AG09319 (cell line): Measurements from ENCODE around the gene CIAO3.
"Not testable (repeated sequence)": the region's sequence is repeated elsewhere in the genome, so short reads cannot be mapped to it uniquely, and the experiment has no call there.

ENCODE experiments used
- DNase-seq: peaks from one replicate; pipeline ENCODE4 v3.0.0-alpha.2; 2010; ENCODE audit warnings: low read depth; ENCODE audit errors: extremely low read depth
- TF ChIP-seq, protein P1 (sequence below): IDR thresholded peaks from 2 replicates; pipeline ENCODE4 v1.5.1; 2011; ENCODE audit warnings: low read depth, mild to moderate bottlenecking, inconsistent platforms, low read length, moderate library complexity

The CIAO3 gene

DNA sequence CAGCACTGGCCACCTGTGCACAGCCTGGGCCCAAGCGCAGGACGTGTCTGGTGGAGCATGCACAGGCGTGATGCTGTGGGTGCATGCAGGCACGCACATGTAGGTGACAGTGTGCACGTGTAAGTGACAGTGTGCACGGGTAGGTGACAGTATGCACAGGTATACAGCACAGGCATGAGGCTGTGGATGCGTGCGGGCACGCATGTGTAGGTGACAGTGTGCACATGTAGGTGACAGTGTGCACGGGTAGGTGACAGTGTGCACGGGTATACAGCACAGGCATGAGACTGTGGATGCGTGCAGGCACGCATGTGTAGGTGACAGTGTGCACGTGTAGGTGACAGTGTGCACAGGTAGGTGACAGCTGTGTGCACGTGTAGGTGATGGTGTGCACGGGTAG, 39.5 kb upstream of the CIAO3 start:
- TF ChIP-seq, protein P1, sequence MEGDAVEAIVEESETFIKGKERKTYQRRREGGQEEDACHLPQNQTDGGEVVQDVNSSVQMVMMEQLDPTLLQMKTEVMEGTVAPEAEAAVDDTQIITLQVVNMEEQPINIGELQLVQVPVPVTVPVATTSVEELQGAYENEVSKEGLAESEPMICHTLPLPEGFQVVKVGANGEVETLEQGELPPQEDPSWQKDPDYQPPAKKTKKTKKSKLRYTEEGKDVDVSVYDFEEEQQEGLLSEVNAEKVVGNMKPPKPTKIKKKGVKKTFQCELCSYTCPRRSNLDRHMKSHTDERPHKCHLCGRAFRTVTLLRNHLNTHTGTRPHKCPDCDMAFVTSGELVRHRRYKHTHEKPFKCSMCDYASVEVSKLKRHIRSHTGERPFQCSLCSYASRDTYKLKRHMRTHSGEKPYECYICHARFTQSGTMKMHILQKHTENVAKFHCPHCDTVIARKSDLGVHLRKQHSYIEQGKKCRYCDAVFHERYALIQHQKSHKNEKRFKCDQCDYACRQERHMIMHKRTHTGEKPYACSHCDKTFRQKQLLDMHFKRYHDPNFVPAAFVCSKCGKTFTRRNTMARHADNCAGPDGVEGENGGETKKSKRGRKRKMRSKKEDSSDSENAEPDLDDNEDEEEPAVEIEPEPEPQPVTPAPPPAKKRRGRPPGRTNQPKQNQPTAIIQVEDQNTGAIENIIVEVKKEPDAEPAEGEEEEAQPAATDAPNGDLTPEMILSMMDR = no peak
- DNase-seq = no peak

DNA sequence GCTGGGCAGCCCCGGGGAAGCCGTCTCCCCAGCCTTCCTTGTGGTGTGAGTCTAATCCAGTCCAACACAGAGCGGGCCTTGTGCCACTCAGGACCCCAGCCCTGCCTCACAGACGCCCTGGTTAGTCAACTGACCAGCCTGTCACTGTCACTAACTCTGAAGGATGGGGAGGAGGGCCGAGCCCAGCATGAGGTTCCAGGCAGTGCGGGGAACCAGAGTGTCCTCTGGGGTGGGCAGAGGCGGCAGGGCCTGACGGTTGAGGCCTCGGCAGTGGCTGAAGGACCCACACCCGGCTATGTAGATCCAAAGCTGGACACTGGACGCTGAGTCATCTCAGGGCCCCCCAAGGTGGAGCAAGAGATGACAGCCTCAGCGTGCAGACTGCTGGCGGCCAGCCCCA, 38.8 kb upstream of the CIAO3 start:
- DNase-seq = no peak
- TF ChIP-seq, protein P1 = no peak

DNA sequence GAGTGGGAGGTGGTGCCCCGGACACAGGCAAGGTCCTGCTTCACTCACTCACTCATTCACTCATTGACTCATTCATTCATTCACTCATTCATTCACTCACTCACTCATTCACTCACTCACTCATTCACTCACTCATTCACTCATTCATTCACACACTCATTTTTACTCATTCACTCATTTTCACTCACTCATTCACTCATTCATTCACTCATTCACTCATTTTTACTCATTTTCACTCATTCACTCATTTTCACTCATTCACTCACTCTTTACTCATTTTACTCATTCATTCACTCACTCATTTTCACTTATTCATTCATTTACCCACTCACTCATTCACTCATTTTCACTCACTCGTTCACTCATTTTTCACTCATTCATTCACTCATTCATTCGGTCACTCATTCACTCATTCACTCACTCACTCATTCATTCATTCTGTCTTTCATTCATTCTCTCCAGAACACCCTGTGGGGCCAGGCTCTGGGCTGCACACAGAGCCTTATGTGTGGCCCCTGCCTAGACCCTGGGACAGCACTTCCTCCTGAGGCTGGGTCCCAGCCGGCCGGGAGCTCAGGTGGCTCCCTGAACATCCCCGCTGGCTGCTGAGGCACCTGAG, 38.2 kb upstream of the CIAO3 start:
- DNase-seq = no peak

DNA sequence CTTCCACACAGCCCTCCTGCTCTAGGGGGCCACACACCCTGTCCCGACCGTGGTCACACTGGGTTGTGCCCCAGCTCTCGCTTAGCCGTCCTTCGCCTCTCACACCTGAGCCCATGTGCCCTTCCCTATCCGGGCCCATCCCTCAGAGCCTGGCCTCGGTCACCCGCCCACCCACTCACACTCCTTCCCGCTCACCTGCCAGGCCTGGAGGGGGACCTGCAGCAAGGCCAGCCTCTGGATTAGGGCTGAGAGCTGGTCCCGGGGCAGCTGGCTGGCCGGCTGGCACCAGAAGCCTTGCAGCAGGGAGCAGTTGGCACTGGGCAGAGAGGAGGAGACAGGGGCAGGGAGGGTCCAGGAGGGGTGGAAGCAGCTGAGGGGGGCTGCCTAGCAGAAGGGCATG, 37.6 kb upstream of the CIAO3 start:
- TF ChIP-seq, protein P1 = no peak
- no peak for DNase-seq

More for the DNA sequence above, 38.2 kb upstream of the CIAO3 start:
- TF ChIP-seq, protein P1 = no peak

DNA sequence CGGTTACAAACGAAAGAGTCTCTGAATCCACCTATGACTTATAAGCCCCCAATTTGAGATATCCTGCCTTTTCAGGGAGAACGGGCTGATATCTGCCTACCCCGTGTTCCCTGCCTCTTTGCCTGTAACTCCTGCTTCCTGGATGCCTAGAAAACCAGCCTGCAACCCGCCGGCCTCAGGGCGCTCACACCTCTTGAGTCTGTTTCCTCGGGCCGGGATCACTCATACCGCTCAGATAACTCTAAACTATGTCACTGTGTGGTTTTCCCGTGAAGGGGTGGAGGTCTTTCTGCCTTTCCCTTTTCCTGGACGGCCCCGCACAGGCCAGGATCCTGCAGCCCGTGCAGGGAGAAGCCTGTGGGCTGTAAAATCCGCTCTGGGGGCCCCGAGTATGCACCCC, 37.0 kb upstream of the CIAO3 start:
- no peak for DNase-seq
- TF ChIP-seq, protein P1 = no peak

DNA sequence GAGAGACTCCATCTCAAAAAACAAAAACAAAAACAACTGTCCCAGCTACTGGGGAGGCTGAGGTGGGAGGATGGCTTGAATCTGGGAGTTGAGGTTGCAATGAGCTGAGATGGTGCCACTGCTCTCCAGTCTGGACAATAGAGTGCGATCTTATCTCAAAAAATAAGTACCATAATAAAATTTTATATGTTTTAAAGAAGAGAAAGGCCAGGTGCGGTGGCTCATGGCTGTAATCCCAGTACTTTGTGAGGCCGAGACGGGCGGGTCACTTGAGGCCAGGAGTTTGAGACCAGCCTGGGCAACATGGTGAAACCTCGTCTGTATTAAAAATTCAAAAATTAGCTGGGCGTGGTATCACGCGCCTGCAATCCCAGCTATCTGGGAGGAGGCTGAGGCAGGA, 36.0 kb upstream of the CIAO3 start:
- TF ChIP-seq, protein P1 = no peak
- no peak for DNase-seq

DNA sequence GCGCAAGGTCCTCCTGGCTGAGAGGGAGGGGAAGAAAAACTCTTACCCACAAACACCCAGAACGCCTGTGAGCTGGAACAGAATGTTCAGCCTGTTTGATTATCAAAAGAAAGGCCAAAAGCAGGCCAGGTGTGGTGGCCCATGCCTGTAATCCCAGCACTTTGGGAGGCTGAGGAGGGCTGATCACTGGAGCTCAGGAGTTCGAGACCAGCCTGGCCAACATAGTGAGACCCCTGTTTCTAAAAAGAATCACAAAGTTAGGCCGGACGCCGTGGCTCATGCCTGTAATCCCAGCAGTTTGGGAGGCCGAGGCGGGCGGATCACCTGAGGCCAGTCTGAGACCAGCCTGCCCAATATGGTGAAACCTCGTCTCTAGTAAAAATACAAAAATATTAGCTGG, 35.5 kb upstream of the CIAO3 start:
- not testable (repeated sequence) for DNase-seq

DNA sequence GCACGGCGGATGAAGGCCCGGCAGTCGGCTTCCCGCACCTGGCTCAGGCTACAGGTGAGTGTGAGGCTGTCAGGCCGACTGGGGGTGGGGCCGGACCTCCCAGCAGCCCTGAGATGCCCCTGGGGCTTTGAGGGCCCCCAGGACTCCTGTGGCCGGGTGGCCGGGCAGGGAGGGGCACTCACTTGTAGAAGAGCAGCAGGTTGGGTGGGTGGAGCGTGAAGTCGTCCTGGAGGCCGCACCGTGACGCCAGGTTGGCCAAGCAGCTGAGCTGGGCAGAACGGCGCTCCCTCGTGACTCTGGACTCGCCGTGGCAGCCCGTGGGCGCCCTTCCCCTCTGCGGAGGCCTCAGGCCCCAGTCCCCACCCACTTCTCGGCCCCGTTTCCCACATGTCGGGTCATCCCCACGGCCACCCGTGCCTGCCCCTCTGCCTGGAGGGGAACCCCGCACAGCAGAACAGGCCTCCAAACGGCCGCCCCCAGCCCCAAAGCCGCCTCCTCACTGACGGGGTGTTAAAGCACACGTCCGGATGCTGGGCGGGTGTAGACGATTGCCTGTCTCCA, 34.5 kb upstream of the CIAO3 start:
- DNase-seq = no peak
- TF ChIP-seq, protein P1 = no peak
